ENCODE data around the gene KIF4A.
"Not testable (repeated sequence)": the region's sequence is repeated elsewhere in the genome, so short reads cannot be mapped to it uniquely, and the experiment has no call there.

Gene KIF4A

DNA sequence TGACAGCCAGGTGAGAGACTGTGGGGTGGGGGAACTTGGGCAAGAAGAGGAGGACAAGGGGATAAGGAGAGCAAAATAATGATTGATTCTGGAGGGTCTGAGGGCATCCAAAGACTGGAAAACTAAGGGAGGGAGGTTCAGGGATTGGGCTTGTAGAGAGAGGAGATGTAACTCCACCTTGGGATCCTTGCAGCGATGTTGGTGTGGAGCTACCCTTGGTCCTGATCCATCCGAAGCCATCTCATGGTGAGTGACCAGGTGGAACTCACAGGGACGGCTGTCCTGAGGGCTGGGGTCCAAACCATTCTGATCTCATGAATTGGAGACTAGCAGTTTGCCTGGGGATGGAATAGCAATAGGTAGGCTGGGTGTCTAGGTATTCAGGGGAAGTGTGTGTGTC, 9.3 kb upstream of the KIF4A start:
- no peak overlapping the region for H3K4me3 ChIP-seq (ENCODE audit: low read depth, low read length)

DNA sequence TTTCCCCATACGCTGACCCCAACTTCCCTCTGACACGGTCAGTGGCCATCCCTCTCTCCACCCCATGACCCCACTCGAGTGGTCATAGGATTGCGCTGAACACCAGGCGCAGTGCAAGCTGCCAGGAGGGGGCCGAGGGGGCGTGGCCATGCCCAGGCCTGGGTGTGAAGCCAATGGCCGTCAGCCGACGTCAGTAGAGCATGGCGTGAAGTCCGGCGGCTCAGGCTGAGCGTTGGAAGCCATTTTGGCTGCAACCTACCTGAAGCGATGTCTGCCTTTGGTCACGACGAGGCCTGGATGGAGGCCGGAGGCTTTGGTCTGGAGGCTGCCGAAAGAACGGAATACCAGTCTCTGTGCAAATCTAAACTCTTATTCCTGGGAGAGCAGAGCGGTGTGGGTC, 8.0 kb upstream of the KIF4A start, which contains the start of gene RAB41:
RAB41 (plus strand) TSS at position 222 of the 400 bp plus-strand sequence; CDS start at position 268, 46 bp downstream.
- H3K4me3 ChIP-seq (ENCODE audit: low read depth, low read length) = no peak within 1 kb of the TSS

- peak overlapping the region; percentile 75 for H3K4me3 ChIP-seq (ENCODE audit: low read depth, low read length)
These were observed 624 bp upstream of the KIF4A start for GRCh38 chrX:70289168-70289792.

DNA sequence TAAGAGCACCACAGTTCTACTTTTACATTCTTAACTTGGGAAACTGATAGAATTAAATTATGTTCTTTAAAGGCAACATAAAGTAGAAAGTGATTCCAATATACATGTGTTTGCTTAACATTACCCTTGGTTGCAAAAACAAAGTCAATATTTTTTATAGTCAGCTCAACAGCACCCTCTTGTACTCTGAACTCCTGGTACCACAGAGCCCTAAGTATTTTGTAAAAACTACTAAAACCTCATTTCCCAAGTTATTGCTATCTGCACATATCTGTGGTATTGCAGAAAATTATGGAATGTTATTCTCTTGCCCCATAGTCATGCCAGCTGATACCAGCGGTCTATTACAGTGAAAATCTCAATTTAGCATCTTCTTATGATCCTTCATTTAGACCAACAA, 2.9 kb downstream of the KIF4A start:
- H3K4me3 ChIP-seq (ENCODE audit: low read depth, low read length) = no peak overlapping the region

GRCh38 chrX:70293621-70294020, 3.7 kb downstream of the KIF4A start:
- H3K4me3 ChIP-seq (ENCODE audit: low read depth, low read length) = no peak overlapping the region

- no peak overlapping the region for H3K4me3 ChIP-seq (ENCODE audit: low read depth, low read length)
These were observed 11.8 kb downstream of the KIF4A start for GRCh38 chrX:70301716-70302115.

GRCh38 chrX:70313503-70313902, 23.6 kb downstream of the KIF4A start:
- no peak overlapping the region for H3K4me3 ChIP-seq (ENCODE audit: low read depth, low read length)

DNA sequence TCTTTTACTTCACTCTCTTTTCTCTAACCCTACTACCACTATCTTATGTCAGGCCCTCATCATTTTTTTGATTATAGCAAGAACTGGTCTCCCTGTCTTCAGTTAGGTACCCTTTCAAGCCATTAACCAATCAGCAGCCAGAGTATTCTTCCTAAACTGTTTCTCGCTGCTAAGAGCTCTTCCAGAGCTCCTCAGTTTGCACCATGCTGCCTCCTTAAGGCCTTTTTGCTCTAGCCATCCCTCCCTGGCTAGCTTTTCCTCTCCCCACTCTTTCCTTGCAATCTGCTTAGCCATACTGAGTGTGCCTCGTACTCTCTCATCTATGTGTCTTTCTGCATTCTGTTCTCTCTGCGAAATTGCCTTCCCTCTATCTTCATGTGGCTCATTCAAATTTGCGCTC, 32.9 kb downstream of the KIF4A start:
- no peak overlapping the region for H3K4me3 ChIP-seq (ENCODE audit: low read depth, low read length)

DNA sequence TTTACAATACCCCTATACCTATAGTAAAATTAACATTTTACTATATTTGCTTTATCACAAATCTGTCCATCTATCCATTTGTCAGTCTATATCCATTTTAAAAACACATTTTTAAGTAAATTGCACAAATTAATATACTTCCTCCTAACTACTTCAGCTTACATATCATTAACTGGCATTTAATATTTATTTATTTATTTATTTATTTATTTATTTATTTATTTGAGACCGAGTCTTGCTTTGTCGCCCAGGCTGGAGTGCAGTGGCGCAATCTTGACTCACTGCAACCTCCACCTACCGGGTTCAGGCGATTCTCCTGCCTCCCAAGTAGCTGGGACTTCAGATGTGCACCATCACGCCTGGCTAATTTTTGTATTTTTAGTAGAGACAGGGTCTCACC, 33.7 kb downstream of the KIF4A start:
- not testable (repeated sequence) for H3K4me3 ChIP-seq (ENCODE audit: low read depth, low read length)

DNA sequence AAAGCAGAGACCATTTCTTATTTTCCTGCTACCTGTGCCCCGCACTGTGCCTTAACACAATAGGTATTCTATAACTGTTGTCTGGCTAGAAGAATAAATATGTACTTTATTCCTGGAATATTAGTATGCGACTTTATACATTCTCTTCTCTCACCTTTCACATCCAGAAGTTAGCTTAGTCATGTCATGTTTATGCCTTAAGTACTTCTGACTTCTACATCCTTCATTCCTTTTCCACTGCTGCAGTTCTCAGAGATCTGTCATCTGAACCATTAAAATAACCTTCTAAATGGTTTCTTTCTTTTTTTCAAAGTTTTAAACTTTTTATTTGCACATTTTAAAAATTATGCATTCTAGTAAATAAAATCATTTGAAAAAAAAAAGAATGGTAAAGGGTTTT, 34.4 kb downstream of the KIF4A start:
- H3K4me3 ChIP-seq (ENCODE audit: low read depth, low read length) = no peak overlapping the region

GRCh38 chrX:70331161-70331560, 41.3 kb downstream of the KIF4A start:
- no peak overlapping the region for H3K4me3 ChIP-seq (ENCODE audit: low read depth, low read length)

DNA sequence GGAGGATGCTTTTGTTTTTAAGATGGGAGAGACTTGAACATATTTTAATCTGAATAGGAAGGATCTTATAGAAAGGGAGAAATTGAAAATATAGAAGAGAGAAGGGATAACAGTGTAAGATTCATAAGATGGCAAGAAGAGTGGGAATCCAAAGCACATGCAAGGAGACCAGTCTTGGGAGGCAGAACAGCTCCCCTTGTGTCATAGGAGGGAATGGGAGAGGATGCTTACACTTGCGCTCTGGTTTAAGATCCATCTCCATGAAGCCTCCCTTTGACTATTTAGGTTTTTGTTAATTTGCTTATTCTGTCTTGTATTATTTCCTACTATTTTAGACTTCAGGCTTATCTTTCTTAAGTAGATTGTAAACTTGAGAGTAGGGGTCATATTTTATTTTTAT, 42.7 kb downstream of the KIF4A start:
- no peak overlapping the region for H3K4me3 ChIP-seq (ENCODE audit: low read depth, low read length)

- H3K4me3 ChIP-seq (ENCODE audit: low read depth, low read length) = no peak overlapping the region
These were observed 46.9 kb downstream of the KIF4A start for GRCh38 chrX:70336767-70337166.

GRCh38 chrX:70338290-70338689, 48.4 kb downstream of the KIF4A start:
- H3K4me3 ChIP-seq (ENCODE audit: low read depth, low read length) = no peak overlapping the region

GRCh38 chrX:70343435-70343834, 53.5 kb downstream of the KIF4A start:
- no peak overlapping the region for H3K4me3 ChIP-seq (ENCODE audit: low read depth, low read length)

- H3K4me3 ChIP-seq (ENCODE audit: low read depth, low read length) = no peak overlapping the region
These were observed 56.6 kb downstream of the KIF4A start for GRCh38 chrX:70346418-70347070.

DNA sequence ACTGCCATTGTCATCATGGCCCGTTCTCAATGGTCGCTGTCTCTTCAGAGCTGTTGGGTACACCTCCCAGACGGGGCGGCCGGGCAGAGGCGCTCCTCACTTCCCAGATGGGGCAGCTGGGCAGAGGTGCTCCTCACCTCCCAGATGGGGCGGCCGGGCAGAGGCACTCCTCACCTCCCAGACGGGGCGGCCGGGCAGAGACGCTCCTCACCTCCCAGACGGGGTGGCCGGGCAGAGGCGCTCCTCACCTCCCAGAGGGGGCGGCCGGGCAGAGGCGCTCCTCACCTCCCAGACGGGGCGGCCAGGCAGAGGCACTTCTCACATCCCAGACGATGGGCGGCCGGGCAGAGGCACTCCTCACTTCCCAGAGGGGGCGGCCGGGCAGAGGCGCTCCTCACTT, 58.9 kb downstream of the KIF4A start:
- H3K4me3 ChIP-seq (ENCODE audit: low read depth, low read length) = not testable (repeated sequence)

- H3K4me3 ChIP-seq (ENCODE audit: low read depth, low read length) = not testable (repeated sequence)
These were observed 59.6 kb downstream of the KIF4A start for GRCh38 chrX:70349367-70350125.

GRCh38 chrX:70352496-70352895, 62.6 kb downstream of the KIF4A start:
- no peak overlapping the region for H3K4me3 ChIP-seq (ENCODE audit: low read depth, low read length)

DNA sequence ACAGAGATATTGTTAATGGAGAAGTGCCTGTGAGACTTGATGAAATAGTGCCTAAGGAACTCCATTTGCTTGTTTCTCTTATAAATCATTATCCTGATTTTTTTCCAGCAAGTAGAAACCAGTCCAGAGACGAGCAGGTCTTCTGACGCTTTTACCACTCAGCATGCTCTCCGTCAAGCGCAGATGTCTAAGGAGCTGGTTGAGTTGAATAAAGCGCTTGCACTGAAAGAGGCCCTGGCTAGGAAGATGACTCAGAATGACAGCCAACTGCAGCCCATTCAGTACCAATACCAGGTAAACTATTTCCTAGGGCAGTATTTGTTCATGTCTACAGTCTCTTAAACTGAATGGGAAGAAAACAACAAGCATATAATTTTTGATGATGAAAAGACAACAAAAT, 63.6 kb downstream of the KIF4A start:
- H3K4me3 ChIP-seq (ENCODE audit: low read depth, low read length) = no peak overlapping the region

- no peak overlapping the region for H3K4me3 ChIP-seq (ENCODE audit: low read depth, low read length)
These were observed 64.8 kb downstream of the KIF4A start for GRCh38 chrX:70354716-70355115.

GRCh38 chrX:70359458-70359857, 69.6 kb downstream of the KIF4A start:
- no peak overlapping the region for H3K4me3 ChIP-seq (ENCODE audit: low read depth, low read length)

Measured in iPS-11a (cell line).